ENCODE data around the gene COPB2.

The COPB2 gene

GRCh38 chr3:139320551-139321309, 68.7 kb downstream of the COPB2 start:
- peaks cover 0 to 4% of the 10 kb centered on the region in 2 donors for H3K27me3 ChIP-seq (ENCODE audit: control insufficient read depth in 1 of 2, insufficient read depth in 2 of 2, low read length in 2 of 2)
- no peaks in the 10 kb centered on the region for H3K9me3 ChIP-seq (ENCODE audit: control insufficient read depth in 1 of 2, low read length in 2 of 2)
- H3K36me3 ChIP-seq (ENCODE audit: control insufficient read depth in 1 of 2, insufficient read depth in 2 of 2, low read length in 2 of 2): no peaks in the 10 kb centered on the region
- no peak overlapping the region for H3K27ac ChIP-seq (ENCODE audit: low read depth, low read length)
- H3K9ac ChIP-seq (ENCODE audit: low read depth in 1 of 2, low read length in 2 of 2): no peak overlapping the region
- no peaks in the 10 kb centered on the region for H3K4me1 ChIP-seq (ENCODE audit: control insufficient read depth in 1 of 2, insufficient read depth in 2 of 2, low read length in 2 of 2)
- no peak overlapping the region for H3K4me3 ChIP-seq (ENCODE audit: low read depth in 1 of 2, low read length in 2 of 2)

- no peaks in the 10 kb centered on the region for H3K4me1 ChIP-seq (ENCODE audit: control insufficient read depth in 1 of 2, insufficient read depth in 2 of 2, low read length in 2 of 2)
- no peaks in the 10 kb centered on the region for H3K9me3 ChIP-seq (ENCODE audit: control insufficient read depth in 1 of 2, low read length in 2 of 2)
- no peak overlapping the region for H3K4me3 ChIP-seq (ENCODE audit: low read depth in 1 of 2, low read length in 2 of 2)
- H3K36me3 ChIP-seq (ENCODE audit: control insufficient read depth in 1 of 2, insufficient read depth in 2 of 2, low read length in 2 of 2): no peaks in the 10 kb centered on the region
- no peak overlapping the region for H3K9ac ChIP-seq (ENCODE audit: low read depth in 1 of 2, low read length in 2 of 2)
- H3K27ac ChIP-seq (ENCODE audit: low read depth, low read length): no peak overlapping the region
- H3K27me3 ChIP-seq (ENCODE audit: control insufficient read depth in 1 of 2, insufficient read depth in 2 of 2, low read length in 2 of 2): peaks cover 0 to 4% of the 10 kb centered on the region in 2 donors
Observed at GRCh38 chr3:139319428-139320402, 69.7 kb downstream of the COPB2 start.

GRCh38 chr3:139318826-139319225, 70.6 kb downstream of the COPB2 start:
- H3K4me3 ChIP-seq (ENCODE audit: low read depth in 1 of 2, low read length in 2 of 2): no peak overlapping the region
- H3K36me3 ChIP-seq (ENCODE audit: control insufficient read depth in 1 of 2, insufficient read depth in 2 of 2, low read length in 2 of 2): no peaks in the 10 kb centered on the region
- no peaks in the 10 kb centered on the region for H3K9me3 ChIP-seq (ENCODE audit: control insufficient read depth in 1 of 2, low read length in 2 of 2)
- no peak overlapping the region for H3K9ac ChIP-seq (ENCODE audit: low read depth in 1 of 2, low read length in 2 of 2)
- H3K27ac ChIP-seq (ENCODE audit: low read depth, low read length): no peak overlapping the region
- no peaks in the 10 kb centered on the region for H3K4me1 ChIP-seq (ENCODE audit: control insufficient read depth in 1 of 2, insufficient read depth in 2 of 2, low read length in 2 of 2)
- peaks cover 0 to 4% of the 10 kb centered on the region in 2 donors for H3K27me3 ChIP-seq (ENCODE audit: control insufficient read depth in 1 of 2, insufficient read depth in 2 of 2, low read length in 2 of 2)

- no peaks in the 10 kb centered on the region for H3K36me3 ChIP-seq (ENCODE audit: control insufficient read depth in 1 of 2, insufficient read depth in 2 of 2, low read length in 2 of 2)
- H3K4me1 ChIP-seq (ENCODE audit: control insufficient read depth in 1 of 2, insufficient read depth in 2 of 2, low read length in 2 of 2): no peaks in the 10 kb centered on the region
Observed at GRCh38 chr3:139318431-139318816, 71.0 kb downstream of the COPB2 start.

GRCh38 chr3:139317660-139318430, 71.6 kb downstream of the COPB2 start:
- Histone ChIP-seq H3K4me1 (ENCODE audit: control insufficient read depth in 1 of 2, insufficient read depth in 2 of 2, low read length in 2 of 2) (no peaks in the 10 kb centered on the region), H3K9me3 (ENCODE audit: control insufficient read depth in 1 of 2, low read length in 2 of 2) (no peaks in the 10 kb centered on the region), H3K27me3 (ENCODE audit: control insufficient read depth in 1 of 2, insufficient read depth in 2 of 2, low read length in 2 of 2) (peaks cover 0 to 4% of the 10 kb centered on the region in 2 donors), H3K27ac (ENCODE audit: low read depth, low read length) (no peak overlapping the region), H3K4me3 (ENCODE audit: low read depth in 1 of 2, low read length in 2 of 2) (no peak overlapping the region), H3K36me3 (ENCODE audit: control insufficient read depth in 1 of 2, insufficient read depth in 2 of 2, low read length in 2 of 2) (no peaks in the 10 kb centered on the region), H3K9ac (ENCODE audit: low read depth in 1 of 2, low read length in 2 of 2) (no peak overlapping the region)

More at GRCh38 chr3:139318431-139318816, 71.0 kb downstream of the COPB2 start:
- H3K4me3 ChIP-seq (ENCODE audit: low read depth in 1 of 2, low read length in 2 of 2): no peak overlapping the region
- H3K9ac ChIP-seq (ENCODE audit: low read depth in 1 of 2, low read length in 2 of 2): no peak overlapping the region
- H3K27ac ChIP-seq (ENCODE audit: low read depth, low read length): no peak overlapping the region
- H3K9me3 ChIP-seq (ENCODE audit: control insufficient read depth in 1 of 2, low read length in 2 of 2): no peaks in the 10 kb centered on the region
- peaks cover 0 to 4% of the 10 kb centered on the region in 2 donors for H3K27me3 ChIP-seq (ENCODE audit: control insufficient read depth in 1 of 2, insufficient read depth in 2 of 2, low read length in 2 of 2)

- Histone ChIP-seq H3K9me3 (ENCODE audit: control insufficient read depth in 1 of 2, low read length in 2 of 2) (no peaks in the 10 kb centered on the region), H3K9ac (ENCODE audit: low read depth in 1 of 2, low read length in 2 of 2) (no peak overlapping the region), H3K27ac (ENCODE audit: low read depth, low read length) (no peak overlapping the region), H3K36me3 (ENCODE audit: control insufficient read depth in 1 of 2, insufficient read depth in 2 of 2, low read length in 2 of 2) (no peaks in the 10 kb centered on the region), H3K27me3 (ENCODE audit: control insufficient read depth in 1 of 2, insufficient read depth in 2 of 2, low read length in 2 of 2) (peaks cover 0 to 4% of the 10 kb centered on the region in 2 donors), H3K4me3 (ENCODE audit: low read depth in 1 of 2, low read length in 2 of 2) (no peak overlapping the region), H3K4me1 (ENCODE audit: control insufficient read depth in 1 of 2, insufficient read depth in 2 of 2, low read length in 2 of 2) (no peaks in the 10 kb centered on the region)
Observed at GRCh38 chr3:139317215-139317614, 72.2 kb downstream of the COPB2 start.

- Histone ChIP-seq H3K4me1 (ENCODE audit: control insufficient read depth in 1 of 2, insufficient read depth in 2 of 2, low read length in 2 of 2) (no peaks in the 10 kb centered on the region), H3K9me3 (ENCODE audit: control insufficient read depth in 1 of 2, low read length in 2 of 2) (no peaks in the 10 kb centered on the region), H3K4me3 (ENCODE audit: low read depth in 1 of 2, low read length in 2 of 2) (no peak overlapping the region), H3K27ac (ENCODE audit: low read depth, low read length) (no peak overlapping the region), H3K27me3 (ENCODE audit: control insufficient read depth in 1 of 2, insufficient read depth in 2 of 2, low read length in 2 of 2) (no peaks in the 10 kb centered on the region), H3K9ac (ENCODE audit: low read depth in 1 of 2, low read length in 2 of 2) (no peak overlapping the region), H3K36me3 (ENCODE audit: control insufficient read depth in 1 of 2, insufficient read depth in 2 of 2, low read length in 2 of 2) (no peaks in the 10 kb centered on the region)
Observed at GRCh38 chr3:139313921-139314320, 75.5 kb downstream of the COPB2 start.

- H3K4me3 ChIP-seq (ENCODE audit: low read depth in 1 of 2, low read length in 2 of 2): no peak overlapping the region
- no peaks in the 10 kb centered on the region for H3K4me1 ChIP-seq (ENCODE audit: control insufficient read depth in 1 of 2, insufficient read depth in 2 of 2, low read length in 2 of 2)
- H3K27me3 ChIP-seq (ENCODE audit: control insufficient read depth in 1 of 2, insufficient read depth in 2 of 2, low read length in 2 of 2): no peaks in the 10 kb centered on the region
- no peaks in the 10 kb centered on the region for H3K36me3 ChIP-seq (ENCODE audit: control insufficient read depth in 1 of 2, insufficient read depth in 2 of 2, low read length in 2 of 2)
- no peak overlapping the region for H3K27ac ChIP-seq (ENCODE audit: low read depth, low read length)
- no peak overlapping the region for H3K9ac ChIP-seq (ENCODE audit: low read depth in 1 of 2, low read length in 2 of 2)
- H3K9me3 ChIP-seq (ENCODE audit: control insufficient read depth in 1 of 2, low read length in 2 of 2): no peaks in the 10 kb centered on the region
Observed at GRCh38 chr3:139312959-139313358, 76.5 kb downstream of the COPB2 start.

- Histone ChIP-seq H3K9me3 (ENCODE audit: control insufficient read depth in 1 of 2, low read length in 2 of 2) (no peaks in the 10 kb centered on the region), H3K27ac (ENCODE audit: low read depth, low read length) (no peak overlapping the region), H3K27me3 (ENCODE audit: control insufficient read depth in 1 of 2, insufficient read depth in 2 of 2, low read length in 2 of 2) (no peaks in the 10 kb centered on the region), H3K4me3 (ENCODE audit: low read depth in 1 of 2, low read length in 2 of 2) (no peak overlapping the region), H3K4me1 (ENCODE audit: control insufficient read depth in 1 of 2, insufficient read depth in 2 of 2, low read length in 2 of 2) (no peaks in the 10 kb centered on the region), H3K36me3 (ENCODE audit: control insufficient read depth in 1 of 2, insufficient read depth in 2 of 2, low read length in 2 of 2) (no peaks in the 10 kb centered on the region), H3K9ac (ENCODE audit: low read depth in 1 of 2, low read length in 2 of 2) (no peak overlapping the region)
Observed at GRCh38 chr3:139312416-139312815, 77.0 kb downstream of the COPB2 start.
